ENCODE results near the gene SFXN5. TPM values are rescaled to one million over a fixed set of nuclear protein-coding genes. Genes with fewer than 3 reads are reported as not detected.

SFXN5 gene
- total RNA-seq, 2 donors from 2014 or later = 10.3 to 10.9 TPM

DNA sequence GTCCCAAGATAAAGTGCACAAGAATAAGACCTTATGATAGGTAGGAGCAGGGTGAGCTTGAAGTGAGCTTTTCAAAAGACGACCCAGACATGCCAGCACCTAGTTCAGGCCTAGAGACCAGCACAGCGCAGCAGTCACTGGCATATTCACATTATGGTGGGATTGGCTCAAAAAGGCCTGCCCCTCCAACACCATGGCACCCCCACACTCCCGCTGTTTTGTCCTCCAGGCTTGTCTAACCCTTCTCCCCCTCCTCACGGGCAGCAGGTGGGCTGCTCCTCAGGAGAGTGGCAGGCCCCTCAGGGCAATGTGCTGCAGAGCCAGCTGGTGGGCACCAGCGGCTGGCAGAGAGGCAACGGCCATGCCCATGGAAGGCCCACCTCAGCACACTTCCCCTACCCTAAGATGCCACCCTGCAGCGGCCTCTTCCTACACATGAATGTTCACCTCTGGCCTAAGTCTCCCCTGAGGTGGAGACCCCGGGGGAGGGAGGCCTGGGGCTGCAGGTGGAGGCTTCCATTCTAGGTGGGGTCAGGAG lies 128.6 kb downstream of the SFXN5 start:
- no peak for DNase-seq (ENCODE audit: low spot score)
- intact Hi-C loops (cut with DNase I) = no loop called here

DNA sequence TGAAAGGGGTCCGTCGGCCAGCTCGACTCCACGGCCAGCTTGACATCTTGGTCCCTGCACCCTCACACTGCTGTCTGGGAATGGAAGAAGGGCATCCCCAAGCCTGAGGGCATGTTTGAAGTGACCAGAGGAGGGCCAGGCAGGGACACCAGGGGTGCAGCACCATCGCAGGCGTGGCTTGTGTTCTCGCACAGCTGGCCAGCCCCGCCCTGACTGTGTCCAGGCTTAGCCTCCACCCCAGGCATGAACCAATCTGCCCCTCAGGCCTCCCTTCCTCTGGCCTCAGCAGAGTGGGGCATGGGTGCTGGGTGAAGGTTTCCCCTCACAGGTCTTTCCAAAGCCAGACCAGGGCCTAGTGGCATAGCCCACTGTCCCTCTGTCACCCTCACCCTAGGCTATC lies 129.2 kb downstream of the SFXN5 start:
- no peak for DNase-seq (ENCODE audit: low spot score)
- intact Hi-C loops (cut with DNase I) = no loop called here

DNA sequence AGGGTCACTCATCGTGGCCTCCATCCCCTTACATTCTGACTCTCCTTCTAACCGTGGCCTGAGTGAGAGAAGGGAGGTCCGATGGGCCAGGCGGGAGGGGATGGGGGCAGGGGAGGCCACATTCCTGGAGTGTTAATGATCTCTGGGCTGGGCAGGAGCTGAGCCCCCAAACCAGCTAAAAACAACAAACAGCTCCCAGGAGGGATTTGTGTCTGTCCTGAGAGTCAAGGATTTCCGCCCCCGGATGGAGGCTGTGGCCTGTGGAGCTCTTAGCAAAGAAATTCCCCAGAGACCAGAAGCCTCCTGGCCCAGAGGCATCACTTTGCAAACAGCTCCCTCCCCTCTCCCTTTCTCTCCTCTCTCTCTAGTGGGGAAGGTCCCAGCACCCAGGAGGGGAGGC lies 130.7 kb downstream of the SFXN5 start:
- intact Hi-C loops (cut with DNase I) = no loop called here
- no peak for DNase-seq (ENCODE audit: low spot score)

DNA sequence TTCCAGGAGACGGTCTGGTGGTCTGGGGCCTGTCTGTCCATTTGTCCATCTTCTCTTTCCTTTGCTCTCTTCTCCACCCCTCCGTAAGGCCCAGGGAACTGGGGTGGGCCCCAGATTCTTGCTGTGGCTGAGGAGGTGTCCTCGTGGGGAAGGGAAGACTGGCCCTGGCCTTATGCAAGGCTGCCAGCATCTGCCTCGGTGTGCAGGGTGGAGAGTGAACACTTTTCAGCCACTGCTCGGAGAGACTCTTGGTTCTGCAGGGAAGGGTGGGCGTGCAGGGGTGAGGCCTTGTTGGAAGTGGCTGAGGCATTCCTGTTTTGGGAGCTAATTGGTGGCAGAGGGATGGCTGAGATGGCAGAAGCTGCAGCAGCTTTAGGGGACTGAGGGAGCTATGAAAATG lies 131.2 kb downstream of the SFXN5 start:
- no peak for DNase-seq (ENCODE audit: low spot score)
- intact Hi-C loops (cut with DNase I) = no loop called here

DNA sequence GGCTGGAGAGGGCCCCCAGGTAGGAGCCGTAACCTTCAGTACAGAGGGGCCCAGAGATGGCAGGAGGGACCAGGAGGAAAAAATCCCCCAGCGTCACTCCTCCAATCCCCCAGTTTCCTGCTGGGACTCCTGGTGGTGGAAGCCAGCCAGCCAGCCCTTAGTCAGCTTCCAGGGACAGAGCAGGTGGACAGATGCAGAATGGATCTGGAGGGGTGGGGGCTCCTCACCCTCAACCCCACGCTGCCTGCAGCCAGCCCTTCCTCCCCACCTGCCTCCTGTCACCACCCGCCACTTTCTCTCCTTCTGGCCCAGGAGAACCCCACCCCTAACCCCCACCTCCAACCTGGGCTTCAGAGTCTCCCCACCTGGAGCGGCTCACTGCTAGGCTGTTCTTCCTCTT lies 133.1 kb downstream of the SFXN5 start:
- intact Hi-C loops (cut with DNase I) = no loop called here
- no peak for DNase-seq (ENCODE audit: low spot score)

DNA sequence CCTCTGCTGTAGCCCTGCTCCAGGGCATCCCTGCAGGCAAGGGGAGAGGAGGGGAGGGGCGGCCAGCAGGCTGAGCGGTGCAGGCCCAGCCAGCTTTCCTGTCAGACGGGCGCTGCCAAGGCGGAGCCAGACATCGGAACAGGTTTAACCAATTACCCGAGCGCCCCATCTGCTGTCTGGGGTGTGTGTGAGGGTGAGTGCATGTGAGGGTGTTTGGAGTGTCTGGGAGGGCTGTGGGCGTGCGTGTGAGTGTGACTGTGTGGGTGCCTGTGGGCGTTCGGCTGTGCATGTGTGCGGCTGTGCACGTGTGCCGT lies 134.2 kb downstream of the SFXN5 start:
- no peak for DNase-seq (ENCODE audit: low spot score)
- intact Hi-C loops (cut with DNase I) = no loop called here

DNA sequence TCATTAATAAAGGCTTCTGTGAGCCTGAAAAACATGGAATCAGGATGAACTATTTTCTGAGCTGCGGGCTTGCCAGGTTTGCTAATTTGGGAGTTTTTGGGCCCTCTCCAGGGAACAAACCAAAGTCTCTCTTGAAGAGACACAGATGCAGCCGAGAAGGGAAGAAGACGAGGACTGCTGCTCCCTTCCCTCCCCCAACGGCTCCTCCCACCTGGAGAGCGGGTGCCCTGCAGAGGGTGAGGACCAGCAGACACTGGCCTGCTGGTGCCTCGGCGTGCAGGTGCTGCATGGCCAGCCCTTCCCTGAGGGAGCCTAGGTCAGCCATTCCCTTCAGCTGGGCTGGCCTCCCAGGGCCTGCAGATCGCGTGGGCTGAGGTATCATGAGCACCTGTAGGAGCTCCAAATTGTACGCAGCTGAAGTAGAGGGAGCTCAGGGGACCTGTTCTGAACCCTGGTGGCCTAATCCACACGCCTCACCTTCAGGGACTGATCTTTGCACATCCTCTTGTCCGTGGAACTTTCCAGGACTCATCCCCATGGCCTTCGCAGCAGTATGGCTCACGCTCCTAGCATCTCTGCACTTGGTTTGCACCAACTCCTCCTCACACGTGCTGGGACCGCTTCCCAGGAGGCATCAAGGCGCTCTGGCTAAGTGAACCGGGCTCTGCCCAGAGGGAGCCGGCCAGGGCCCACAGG lies 134.7 kb downstream of the SFXN5 start:
- peak; percentile 52 for DNase-seq (ENCODE audit: low spot score)
- intact Hi-C loops (cut with DNase I) = no loop called here

DNA sequence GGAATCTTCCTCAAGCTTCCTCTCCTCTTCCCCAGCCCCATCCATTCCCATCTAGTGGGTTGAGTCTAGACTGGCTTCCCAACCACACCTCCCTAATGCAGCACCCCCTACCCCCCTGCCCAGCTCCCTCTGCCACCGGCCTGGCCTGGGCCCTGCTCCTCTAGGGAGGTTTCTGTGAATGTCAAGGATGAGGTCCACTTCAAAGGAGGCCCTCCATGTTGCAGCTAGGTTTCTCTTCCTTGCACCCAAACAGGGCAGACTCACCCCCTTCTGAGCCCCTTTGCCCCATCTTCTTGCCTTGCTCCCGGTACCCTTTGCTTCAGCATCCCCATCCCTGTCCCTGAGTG lies 135.9 kb downstream of the SFXN5 start:
- DNase-seq (ENCODE audit: low spot score) = peak; percentile 22
- intact Hi-C loops (cut with DNase I) = no loop called here

DNA sequence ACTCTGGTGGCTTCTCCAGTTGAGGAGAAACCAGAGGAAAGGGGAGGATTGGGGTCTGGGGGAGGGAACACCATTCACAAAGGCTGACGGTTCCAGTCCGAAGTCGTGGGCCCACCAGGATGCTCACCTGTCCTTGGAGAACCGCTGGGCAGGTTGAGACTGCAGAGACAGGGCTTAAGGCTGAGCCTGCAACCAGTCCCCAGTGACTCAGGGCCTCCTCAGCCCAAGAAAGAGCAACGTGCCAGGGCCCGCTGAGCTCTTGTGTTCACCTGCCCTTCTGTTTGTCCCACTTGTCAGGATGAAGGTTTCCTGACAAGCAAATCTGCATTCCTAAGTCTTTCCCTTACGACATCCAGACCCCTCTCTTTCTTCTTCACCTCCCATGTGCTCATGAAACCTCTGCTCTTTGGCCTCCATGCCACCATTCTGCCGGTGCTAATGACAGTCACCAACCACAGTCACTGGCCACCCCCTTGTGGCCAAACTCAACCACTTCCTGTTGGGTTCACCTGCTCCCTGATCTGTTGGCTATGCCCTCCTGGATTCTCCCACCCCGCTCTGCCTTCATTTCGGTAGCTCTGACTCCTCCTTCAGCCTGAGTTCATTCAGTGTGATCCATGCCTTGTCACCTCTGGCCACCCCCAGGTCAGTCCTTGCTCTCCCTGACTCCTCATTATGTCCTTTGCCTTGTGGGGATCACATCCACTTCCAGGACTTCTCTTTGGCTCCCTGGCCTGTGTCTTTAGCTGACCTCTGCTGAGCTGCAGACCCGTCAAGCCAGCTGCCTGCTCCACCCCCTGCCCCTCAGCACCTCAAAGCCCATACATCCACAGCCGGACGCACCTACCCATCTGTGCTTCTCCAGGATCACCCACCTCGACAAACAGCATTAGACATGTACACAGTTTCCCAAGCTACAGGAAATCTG lies 136.6 kb downstream of the SFXN5 start:
- intact Hi-C loops (cut with DNase I) = no loop called here

DNA sequence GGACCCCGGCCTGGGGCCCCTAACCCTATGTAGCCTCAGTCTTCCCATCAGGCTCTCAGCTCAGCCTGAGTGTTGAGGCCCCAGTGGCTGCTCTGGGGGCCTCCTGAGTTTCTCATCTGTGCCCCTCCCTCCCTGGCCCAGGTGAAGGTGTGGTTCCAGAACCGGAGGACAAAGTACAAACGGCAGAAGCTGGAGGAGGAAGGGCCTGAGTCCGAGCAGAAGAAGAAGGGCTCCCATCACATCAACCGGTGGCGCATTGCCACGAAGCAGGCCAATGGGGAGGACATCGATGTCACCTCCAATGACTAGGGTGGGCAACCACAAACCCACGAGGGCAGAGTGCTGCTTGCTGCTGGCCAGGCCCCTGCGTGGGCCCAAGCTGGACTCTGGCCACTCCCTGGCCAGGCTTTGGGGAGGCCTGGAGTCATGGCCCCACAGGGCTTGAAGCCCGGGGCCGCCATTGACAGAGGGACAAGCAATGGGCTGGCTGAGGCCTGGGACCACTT lies 137.8 kb downstream of the SFXN5 start:
- peak; percentile 64 for DNase-seq (ENCODE audit: low spot score)
- intact Hi-C loops (cut with DNase I) = no loop called here

More for the DNA sequence above, 136.6 kb downstream of the SFXN5 start:
- DNase-seq (ENCODE audit: low spot score) = peak; percentile 49

DNA sequence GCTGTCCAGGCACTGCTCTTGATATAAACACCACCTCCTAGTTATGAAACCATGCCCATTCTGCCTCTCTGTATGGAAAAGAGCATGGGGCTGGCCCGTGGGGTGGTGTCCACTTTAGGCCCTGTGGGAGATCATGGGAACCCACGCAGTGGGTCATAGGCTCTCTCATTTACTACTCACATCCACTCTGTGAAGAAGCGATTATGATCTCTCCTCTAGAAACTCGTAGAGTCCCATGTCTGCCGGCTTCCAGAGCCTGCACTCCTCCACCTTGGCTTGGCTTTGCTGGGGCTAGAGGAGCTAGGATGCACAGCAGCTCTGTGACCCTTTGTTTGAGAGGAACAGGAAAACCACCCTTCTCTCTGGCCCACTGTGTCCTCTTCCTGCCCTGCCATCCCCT lies 138.3 kb downstream of the SFXN5 start:
- DNase-seq (ENCODE audit: low spot score) = peak; percentile 62
- intact Hi-C loops (cut with DNase I) = no loop called here

DNA sequence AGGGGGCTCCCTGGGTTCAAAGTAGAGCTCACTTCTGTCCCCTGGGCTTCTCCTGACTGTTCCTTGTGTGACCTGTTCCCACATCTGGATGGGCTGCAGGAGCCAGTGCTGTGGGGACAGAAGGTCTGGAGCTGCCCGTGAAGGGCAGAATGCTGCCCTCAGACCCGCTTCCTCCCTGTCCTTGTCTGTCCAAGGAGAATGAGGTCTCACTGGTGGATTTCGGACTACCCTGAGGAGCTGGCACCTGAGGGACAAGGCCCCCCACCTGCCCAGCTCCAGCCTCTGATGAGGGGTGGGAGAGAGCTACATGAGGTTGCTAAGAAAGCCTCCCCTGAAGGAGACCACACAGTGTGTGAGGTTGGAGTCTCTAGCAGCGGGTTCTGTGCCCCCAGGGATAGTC lies 138.7 kb downstream of the SFXN5 start:
- no peak for DNase-seq (ENCODE audit: low spot score)
- intact Hi-C loops (cut with DNase I) = no loop called here

DNA sequence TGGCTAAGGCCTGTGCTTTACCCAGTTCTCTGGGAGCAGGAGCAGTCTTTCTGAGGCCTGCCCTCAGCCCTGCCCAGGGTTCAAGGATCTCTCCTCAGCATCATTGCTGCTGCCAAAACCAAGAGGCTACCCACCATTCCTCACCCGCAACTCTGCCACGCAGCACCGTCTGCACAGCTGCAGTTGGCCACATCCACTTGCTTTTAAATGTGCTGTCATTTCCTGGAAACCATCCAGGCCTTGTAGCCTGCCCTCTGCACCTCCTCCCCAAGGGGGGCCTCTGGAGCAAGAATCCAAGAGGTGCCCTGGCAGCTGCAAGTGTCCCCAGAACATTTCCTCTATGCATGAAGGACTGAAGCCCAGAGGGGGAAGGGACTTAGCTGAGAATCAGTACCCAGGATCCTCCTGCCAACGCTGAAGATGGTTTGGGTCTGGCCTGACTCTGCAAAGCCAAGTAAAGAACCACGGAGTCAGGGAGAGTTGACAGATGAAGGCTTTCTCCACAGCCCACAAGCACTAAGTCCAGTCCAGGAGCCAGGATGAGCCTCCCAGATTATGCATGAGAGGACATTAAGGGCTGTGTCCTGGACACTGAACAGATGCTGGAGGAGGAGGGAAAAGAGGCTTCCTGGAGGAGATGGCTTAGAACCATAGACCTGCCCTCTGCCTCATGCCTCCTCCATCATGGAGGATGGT lies 139.3 kb downstream of the SFXN5 start:
- no peak for DNase-seq (ENCODE audit: low spot score)
- intact Hi-C loops (cut with DNase I) = no loop called here

DNA sequence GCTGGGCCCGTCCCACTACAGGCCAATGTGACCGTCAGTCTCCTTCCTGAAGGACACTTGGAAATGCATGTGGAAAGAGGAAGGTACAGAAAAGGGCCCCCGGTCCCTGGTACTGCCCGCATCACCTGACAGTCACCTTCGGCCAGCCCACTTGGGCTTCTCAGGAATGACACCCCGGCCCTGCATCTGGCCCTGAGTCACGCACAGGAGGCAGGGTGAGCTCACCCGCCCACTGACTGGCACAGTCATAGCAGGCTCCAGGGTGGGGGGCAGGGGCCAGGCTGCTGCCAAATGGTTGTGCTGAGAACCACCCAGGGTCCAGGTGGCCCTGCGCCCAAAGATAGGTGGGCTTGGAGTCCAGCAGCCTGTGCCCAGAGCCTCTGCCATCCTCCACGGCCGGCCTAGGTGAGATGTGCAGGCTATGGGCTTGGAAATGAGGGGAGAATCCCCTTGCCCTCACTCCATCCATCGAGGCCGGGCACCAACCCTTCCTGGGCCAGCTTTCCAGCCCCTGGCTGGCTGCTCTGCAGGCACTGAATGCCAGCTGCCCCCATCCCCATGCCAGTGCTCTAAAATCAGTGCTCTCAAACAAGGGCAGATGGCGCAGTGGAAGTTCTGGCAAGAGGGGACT lies 140.1 kb downstream of the SFXN5 start:
- DNase-seq (ENCODE audit: low spot score) = no peak
- intact Hi-C loops (cut with DNase I) = no loop called here

DNA sequence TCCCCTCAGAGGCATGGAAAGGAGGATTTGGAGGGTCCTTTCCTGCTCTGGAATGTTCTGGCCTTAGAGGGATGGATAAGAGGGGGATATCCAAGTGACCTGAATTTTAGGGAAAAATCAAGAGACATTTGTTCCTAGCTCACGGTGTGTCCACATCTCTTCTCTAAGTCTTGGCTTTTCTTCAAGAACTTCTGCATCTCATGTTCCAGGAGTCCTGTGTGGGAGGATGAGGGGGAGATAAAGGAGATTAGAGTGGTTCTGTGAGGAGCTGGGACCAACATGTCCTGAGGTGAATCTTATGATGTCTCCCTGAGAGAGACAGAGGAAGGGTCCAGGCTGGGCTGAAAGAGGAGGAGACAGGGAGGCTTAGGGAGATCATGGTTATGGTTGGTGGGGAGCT lies 142.5 kb downstream of the SFXN5 start:
- DNase-seq (ENCODE audit: low spot score) = no peak
- intact Hi-C loops (cut with DNase I) = no loop called here

DNA sequence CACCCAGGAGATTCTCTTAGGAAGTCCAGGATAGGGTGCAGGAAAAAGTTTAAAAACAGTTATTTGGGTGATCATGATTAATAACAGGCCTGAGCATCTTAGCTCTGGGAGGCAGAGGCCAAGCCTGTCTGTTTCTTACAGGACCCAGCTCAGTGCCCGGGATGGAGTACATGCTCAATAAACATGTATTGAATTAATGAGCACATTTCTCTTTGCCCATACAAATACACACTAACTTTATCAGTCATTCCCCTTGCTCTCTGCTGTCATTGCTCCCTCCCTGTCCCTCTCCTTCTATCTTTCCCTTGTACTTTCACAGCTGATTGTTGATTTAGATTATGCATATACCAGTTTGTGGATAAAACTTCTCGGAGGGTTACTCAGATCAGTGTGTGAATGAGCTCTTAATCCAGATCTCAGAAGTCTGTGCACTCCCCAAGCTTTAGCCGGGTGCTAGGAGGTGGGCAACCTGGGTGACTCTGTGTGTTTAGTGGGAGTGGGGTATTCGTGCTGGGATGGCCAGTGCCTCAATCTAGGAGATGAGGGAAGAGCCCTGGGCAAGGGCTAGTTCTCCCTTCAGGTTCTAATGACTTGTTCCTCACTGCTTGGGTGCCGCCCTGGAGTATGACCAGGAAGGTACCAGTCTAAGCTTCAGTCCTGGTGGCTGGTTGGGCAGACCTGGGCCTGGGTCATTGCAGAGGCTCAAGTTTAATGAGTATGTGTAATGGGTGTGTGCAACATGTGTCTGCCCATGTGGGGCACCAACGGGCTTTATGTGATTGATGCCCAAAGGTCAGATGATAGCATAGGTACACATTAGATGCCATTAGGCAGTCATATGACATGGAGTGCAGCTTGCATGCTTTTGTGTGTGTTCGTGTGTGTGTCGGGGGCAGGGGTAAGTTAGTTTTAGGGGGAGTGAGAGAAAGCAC lies 143.6 kb downstream of the SFXN5 start:
- intact Hi-C loops (cut with DNase I) = no loop called here
- no peak for DNase-seq (ENCODE audit: low spot score)

DNA sequence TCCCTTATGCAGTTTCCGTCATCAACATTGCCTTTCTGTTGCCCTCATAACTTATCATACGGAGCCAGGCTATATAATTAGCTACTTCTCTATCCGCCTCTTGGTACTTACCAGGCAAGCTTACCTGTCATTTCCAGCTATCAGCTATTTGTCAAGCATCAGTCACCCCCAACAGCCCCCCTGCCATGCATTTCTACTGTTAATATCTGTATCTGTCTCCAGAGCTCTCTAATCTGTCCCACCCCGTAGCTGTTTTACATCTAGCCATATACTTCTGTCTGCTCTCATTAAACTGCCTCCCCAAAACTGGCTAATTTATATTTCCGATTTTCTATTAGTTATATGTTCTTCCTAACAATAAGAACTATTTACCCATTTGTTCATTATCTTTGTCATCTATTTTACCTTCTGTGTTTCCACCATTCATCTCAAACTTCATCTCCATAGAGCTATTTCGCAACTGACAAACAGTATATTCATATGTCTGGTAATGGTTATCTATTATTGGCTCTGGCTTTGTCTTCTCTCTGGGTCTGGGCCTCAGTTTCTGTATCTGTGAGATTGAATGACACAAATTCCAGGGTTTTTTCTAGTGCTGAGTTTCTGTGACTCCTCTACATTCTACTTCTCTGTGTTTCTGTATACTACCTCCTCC lies 144.6 kb downstream of the SFXN5 start:
- intact Hi-C loops (cut with DNase I) = no loop called here
- no peak for DNase-seq (ENCODE audit: low spot score)

DNA sequence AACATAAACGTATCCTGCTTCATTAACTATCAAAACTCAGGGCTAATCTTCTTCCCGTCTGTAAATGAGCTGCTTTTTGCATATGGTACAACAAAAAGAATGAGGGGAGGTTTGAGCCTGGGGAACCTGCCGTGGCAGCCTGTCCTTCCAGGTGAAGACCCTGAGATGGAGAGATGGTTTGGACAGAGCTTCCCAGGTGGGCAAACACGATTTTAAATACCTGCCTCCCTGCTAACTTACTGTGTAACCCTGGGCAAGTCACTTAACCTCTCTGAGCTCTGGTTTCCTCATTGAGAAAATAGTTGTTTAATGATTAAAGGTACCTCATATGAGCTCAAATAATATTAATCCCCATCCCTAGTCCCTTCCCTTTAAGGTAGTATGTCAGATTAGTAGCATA lies 145.1 kb downstream of the SFXN5 start:
- intact Hi-C loops (cut with DNase I) = no loop called here
- no peak for DNase-seq (ENCODE audit: low spot score)

Measured in posterior vena cava (tissue), 2 donors.